Brain microvascular endothelial cell (primary cell): Measurements from ENCODE around the gene RSPH1.

ENCODE experiments used
- DNase-seq: peaks from one replicate; pipeline ENCODE4 v3.0.0-alpha.2; 2020
- H3K27ac ChIP-seq: fragments of 250-450 bp; sonication (Bioruptor Pico); 2 replicates; pipeline ENCODE4 v1.5.1; 2020; ENCODE audit warnings: mild to moderate bottlenecking, moderate library complexity
- H3K27me3 ChIP-seq: fragments of 250-450 bp; sonication (Bioruptor Pico); replicated peaks from 2 replicates; pipeline ENCODE4 v1.5.1; 2020; ENCODE audit warnings: mild to moderate bottlenecking
- H3K36me3 ChIP-seq: fragments of 250-450 bp; sonication (Bioruptor Pico); replicated peaks from 2 replicates; pipeline ENCODE4 v1.5.1; 2020; ENCODE audit warnings: mild to moderate bottlenecking
- H3K4me3 ChIP-seq: 2 replicates; pipeline ENCODE4 v1.5.1; 2011; ENCODE audit warnings: low read depth, mild to moderate bottlenecking, control low read depth, low read length, moderate library complexity
- in situ Hi-C: cut with HindIII; loops from 2 replicates; pipeline ENCODE4 v1.10.0; 2017; ENCODE audit warnings: low sequenced_read_pairs, low pct_ligation_motif_present
- TF ChIP-seq, protein P1 (sequence below): IDR thresholded peaks from 2 replicates; pipeline ENCODE4 v1.5.1; 2011; ENCODE audit warnings: low read depth, mild to moderate bottlenecking, moderate library complexity, low read length, control low read depth, inconsistent platforms; ENCODE audit errors: missing control alignments

RSPH1 gene

DNA sequence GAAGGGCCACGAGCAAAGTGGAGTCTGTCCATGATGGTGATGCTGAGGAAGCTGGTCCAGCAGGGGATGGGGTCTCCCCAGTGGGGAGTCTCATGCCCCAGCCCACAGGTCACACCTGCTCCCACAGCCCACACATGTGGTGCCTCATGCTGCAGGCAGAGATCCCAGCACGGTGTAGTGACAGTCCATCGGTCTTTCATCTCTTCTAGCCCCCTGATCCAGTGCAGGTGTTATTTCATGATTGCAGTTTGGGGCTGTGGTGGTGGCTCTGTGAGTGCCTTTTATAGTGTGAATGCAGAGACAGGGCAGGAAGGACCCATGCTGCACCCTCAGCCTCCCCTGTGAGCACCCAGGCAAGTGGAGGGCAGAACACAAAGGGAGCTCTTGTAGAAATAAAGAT is 47.3 kb downstream of the RSPH1 start:
- in situ Hi-C loops = no loop called here

GRCh38 chr21:42447732-42448131 is 48.3 kb downstream of the RSPH1 start:
- no peak for DNase-seq
- H3K27ac ChIP-seq = no peak overlapping the region
- H3K36me3 ChIP-seq = no peaks in the 10 kb centered on the region
- TF ChIP-seq, protein P1, sequence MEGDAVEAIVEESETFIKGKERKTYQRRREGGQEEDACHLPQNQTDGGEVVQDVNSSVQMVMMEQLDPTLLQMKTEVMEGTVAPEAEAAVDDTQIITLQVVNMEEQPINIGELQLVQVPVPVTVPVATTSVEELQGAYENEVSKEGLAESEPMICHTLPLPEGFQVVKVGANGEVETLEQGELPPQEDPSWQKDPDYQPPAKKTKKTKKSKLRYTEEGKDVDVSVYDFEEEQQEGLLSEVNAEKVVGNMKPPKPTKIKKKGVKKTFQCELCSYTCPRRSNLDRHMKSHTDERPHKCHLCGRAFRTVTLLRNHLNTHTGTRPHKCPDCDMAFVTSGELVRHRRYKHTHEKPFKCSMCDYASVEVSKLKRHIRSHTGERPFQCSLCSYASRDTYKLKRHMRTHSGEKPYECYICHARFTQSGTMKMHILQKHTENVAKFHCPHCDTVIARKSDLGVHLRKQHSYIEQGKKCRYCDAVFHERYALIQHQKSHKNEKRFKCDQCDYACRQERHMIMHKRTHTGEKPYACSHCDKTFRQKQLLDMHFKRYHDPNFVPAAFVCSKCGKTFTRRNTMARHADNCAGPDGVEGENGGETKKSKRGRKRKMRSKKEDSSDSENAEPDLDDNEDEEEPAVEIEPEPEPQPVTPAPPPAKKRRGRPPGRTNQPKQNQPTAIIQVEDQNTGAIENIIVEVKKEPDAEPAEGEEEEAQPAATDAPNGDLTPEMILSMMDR = no peak
- H3K27me3 ChIP-seq = no peaks in the 10 kb centered on the region
- no peak overlapping the region for H3K4me3 ChIP-seq
- in situ Hi-C loops = no loop called here

More for the DNA sequence above, 47.3 kb downstream of the RSPH1 start:
- H3K4me3 ChIP-seq = no peak overlapping the region
- H3K36me3 ChIP-seq = no peaks in the 10 kb centered on the region
- TF ChIP-seq, protein P1 = no peak
- DNase-seq = no peak
- no peaks in the 10 kb centered on the region for H3K27me3 ChIP-seq
- no peak overlapping the region for H3K27ac ChIP-seq

GRCh38 chr21:42447182-42447581 is 48.8 kb downstream of the RSPH1 start:
- no peak for DNase-seq
- Histone ChIP-seq H3K36me3 (no peaks in the 10 kb centered on the region), H3K4me3 (no peak overlapping the region), H3K27ac (no peak overlapping the region), H3K27me3 (no peaks in the 10 kb centered on the region)
- in situ Hi-C loops = no loop called here
- TF ChIP-seq, protein P1 = no peak

GRCh38 chr21:42446531-42446930 is 49.5 kb downstream of the RSPH1 start:
- Histone ChIP-seq H3K36me3 (no peaks in the 10 kb centered on the region), H3K27ac (no peak overlapping the region), H3K4me3 (no peak overlapping the region), H3K27me3 (no peaks in the 10 kb centered on the region)
- in situ Hi-C loops = no loop called here
- TF ChIP-seq, protein P1 = no peak
- DNase-seq = no peak

GRCh38 chr21:42445311-42445710 is 50.7 kb downstream of the RSPH1 start:
- TF ChIP-seq, protein P1 = no peak
- Histone ChIP-seq H3K4me3 (no peak overlapping the region), H3K27ac (no peak overlapping the region), H3K27me3 (no peaks in the 10 kb centered on the region), H3K36me3 (no peaks in the 10 kb centered on the region)
- in situ Hi-C loops = no loop called here
- DNase-seq = no peak

- in situ Hi-C loops = no loop called here
- TF ChIP-seq, protein P1 = no peak
These were observed 51.3 kb downstream of the RSPH1 start for GRCh38 chr21:42444745-42445059.

More at GRCh38 chr21:42444745-42445059, 51.3 kb downstream of the RSPH1 start:
- H3K36me3 ChIP-seq = no peaks in the 10 kb centered on the region
- H3K4me3 ChIP-seq = no peak overlapping the region
- no peak for DNase-seq
- no peaks in the 10 kb centered on the region for H3K27me3 ChIP-seq
- no peak overlapping the region for H3K27ac ChIP-seq
